Sigmoid colon (tissue), 7 donors: ENCODE data around the gene SLC39A12. TPM values are rescaled to one million over a fixed set of nuclear protein-coding genes. Genes with fewer than 3 reads are reported as not detected.

Source experiments
- DNase-seq: peaks from one replicate; pipeline ENCODE4 v3.0.0-alpha.2; 2019
- H3K27ac ChIP-seq, 4 donors: fragments of 200-600 bp; sonication (generic); one replicate each; pipeline ENCODE4 v1.5.1; 2016 to 2019; ENCODE audit warnings: mild to moderate bottlenecking in 1 of 4
- H3K27me3 ChIP-seq, 3 donors: fragments of 200-600 bp; sonication (generic); one replicate each; pipeline ENCODE4 v1.5.1; 2019; ENCODE audit warnings: mild to moderate bottlenecking in 1 of 3
- H3K36me3 ChIP-seq, 4 donors: fragments of 200-600 bp; sonication (generic); one replicate each; pipeline ENCODE4 v1.5.1; 2016 to 2019
- H3K4me1 ChIP-seq, 4 donors: fragments of 200-600 bp; sonication (generic); one replicate each; pipeline ENCODE4 v1.5.1; 2017 to 2019
- H3K4me3 ChIP-seq, 4 donors: fragments of 200-600 bp; sonication (generic); one replicate each; pipeline ENCODE4 v1.5.1; 2017 to 2019; ENCODE audit warnings: mild to moderate bottlenecking in 2 of 4, moderate library complexity in 1 of 4
- H3K9me3 ChIP-seq, 4 donors: fragments of 200-600 bp in 3 of 4; sonication (generic) in 3 of 4; one replicate each; pipeline versions ENCODE4 v1.5.1 to v1.6.1; 2013 to 2019
- CTCF ChIP-seq, 4 experiments: fragments of 450-650 bp in 3 of 4; fragments of 200-600 bp in 1 of 4; IDR thresholded peaks; one replicate each; pipeline ENCODE4 v1.5.1; 2016 to 2019; ENCODE audit warnings: antibody characterized with exemption in 4 of 4, mild to moderate bottlenecking in 3 of 4, moderate library complexity in 2 of 4
- EP300 ChIP-seq, 4 donors: sonication (generic); formaldehyde crosslinking; IDR thresholded peaks; one replicate each; pipeline ENCODE4 v1.6.1; 2017; ENCODE audit warnings: antibody characterized with exemption in 4 of 4
- POLR2A ChIP-seq, 2 donors: fragments of 450-650 bp; IDR thresholded peaks; one replicate each; pipeline ENCODE4 v1.6.1; 2016; ENCODE audit warnings: antibody characterized with exemption in 2 of 2, mild to moderate bottlenecking in 2 of 2, moderate library complexity in 2 of 2
- POLR2AphosphoS5 ChIP-seq, 4 donors: sonication (generic); formaldehyde crosslinking; IDR thresholded peaks; one replicate each; pipeline ENCODE4 v1.6.1; 2017; ENCODE audit warnings: antibody characterized with exemption in 4 of 4
- WGBS, 2 donors: extraction: QIAGEN DNeasy Blood & Tissue Kit; methylation state at CpG; one replicate each; pipeline ENCODE4 v1.1.7; 2013; 5-methylcytosine and 5-hydroxymethylcytosine counted together
- intact Hi-C: fragments of 100-400 bp; cut with DNase I; formaldehyde crosslinking; loops from one replicate; pipeline ENCODE4 v1.15.1; 2023
- polyA plus RNA-seq, 3 donors: library from polyadenylated mRNA; stranded (reverse); fragments of 200-250 nt; gene quantifications; one replicate each; pipeline ENCODE4 v1.2.3, GENCODE V29; 2013
- total RNA-seq, 4 donors: library from RNA; depleted of rRNA; stranded (reverse); fragments of >200 nt; gene quantifications; one replicate each; pipeline ENCODE4 v1.1.0, GENCODE V29; 2016
- donor health status: healthy with polysubstance abuse.
- donor health status: Bipolar disorder and iron deficiency.
- donor health status: healthy.

SLC39A12 gene
- total and polyA plus RNA-seq, 7 donors = 0.14 to 0.16 TPM; not detected in 5

GRCh38 chr10:18005781-18006456 lies 54.2 kb downstream of the SLC39A12 start:
- 8 to 45% methylated on average over 6 of the region's 6 CpGs for WGBS, 2 donors
- no peak for TF ChIP-seq POLR2A (IDR thresholded peaks at IDR 0.05)
- TF ChIP-seq POLR2AphosphoS5 (IDR thresholded peaks at IDR 0.05) = no peak
- TF ChIP-seq EP300 (IDR thresholded peaks at IDR 0.05) = no peak
- TF ChIP-seq CTCF (IDR thresholded peaks at IDR 0.05) = no peak

GRCh38 chr10:18008986-18009385 lies 57.3 kb downstream of the SLC39A12 start:
- 58 to 74% methylated on average over 1 of the region's 1 CpG for WGBS, 2 donors
- intact Hi-C loops = no loop called here

More at GRCh38 chr10:18005781-18006456, 54.2 kb downstream of the SLC39A12 start:
- H3K4me3 ChIP-seq = no peak overlapping the region
- no peaks in the 10 kb centered on the region for H3K9me3 ChIP-seq
- intact Hi-C loops = no loop called here
- H3K4me1 ChIP-seq = peaks cover 0 to 13% (median 8%) of the 10 kb centered on the region in 4 donors
- no peak for DNase-seq
- no peak overlapping the region for H3K27ac ChIP-seq
- no peaks in the 10 kb centered on the region for H3K36me3 ChIP-seq
- H3K27me3 ChIP-seq = no peaks in the 10 kb centered on the region

GRCh38 chr10:18010050-18010449 lies 58.3 kb downstream of the SLC39A12 start:
- intact Hi-C loops = no loop called here
- Histone ChIP-seq H3K4me1 (peaks cover 0 to 12% (median 8%) of the 10 kb centered on the region in 4 donors), H3K4me3 (no peak overlapping the region), H3K27ac (no peak overlapping the region), H3K9me3 (no peaks in the 10 kb centered on the region), H3K27me3 (no peaks in the 10 kb centered on the region), H3K36me3 (no peaks in the 10 kb centered on the region)
- DNase-seq = no peak
- WGBS, 2 donors = 51 to 68% methylated on average over 2 of the region's 2 CpGs
- no peak for TF ChIP-seq POLR2AphosphoS5 (IDR thresholded peaks at IDR 0.05)
- TF ChIP-seq CTCF (IDR thresholded peaks at IDR 0.05) = no peak
- TF ChIP-seq POLR2A (IDR thresholded peaks at IDR 0.05) = no peak
- TF ChIP-seq EP300 (IDR thresholded peaks at IDR 0.05) = no peak

More at GRCh38 chr10:18008986-18009385, 57.3 kb downstream of the SLC39A12 start:
- Histone ChIP-seq H3K4me3 (no peak overlapping the region), H3K27ac (no peak overlapping the region), H3K27me3 (no peaks in the 10 kb centered on the region), H3K9me3 (no peaks in the 10 kb centered on the region), H3K4me1 (peaks cover 0 to 13% (median 8%) of the 10 kb centered on the region in 4 donors), H3K36me3 (no peaks in the 10 kb centered on the region)
- TF ChIP-seq POLR2A (IDR thresholded peaks at IDR 0.05) (no peak), POLR2AphosphoS5 (IDR thresholded peaks at IDR 0.05) (no peak), EP300 (IDR thresholded peaks at IDR 0.05) (no peak), CTCF (IDR thresholded peaks at IDR 0.05) (no peak)
- no peak for DNase-seq

GRCh38 chr10:18020523-18020922 lies 68.8 kb downstream of the SLC39A12 start:
- no peak overlapping the region for H3K4me3 ChIP-seq
- peaks cover 3 to 8% (median 5%) of the 10 kb centered on the region in 4 donors for H3K9me3 ChIP-seq
- WGBS, 2 donors = 89% methylated on average over 1 of the region's 1 CpG
- DNase-seq = no peak
- intact Hi-C loops = no loop called here
- no peaks in the 10 kb centered on the region for H3K27me3 ChIP-seq
- TF ChIP-seq CTCF (IDR thresholded peaks at IDR 0.05) = no peak
- no peak for TF ChIP-seq POLR2A (IDR thresholded peaks at IDR 0.05)
- H3K36me3 ChIP-seq = no peaks in the 10 kb centered on the region
- no peak overlapping the region for H3K27ac ChIP-seq
- no peaks in the 10 kb centered on the region for H3K4me1 ChIP-seq
